ENCODE measurements around the gene FBLN1. TPM values are rescaled to one million over a fixed set of nuclear protein-coding genes. Genes with fewer than 3 reads are reported as not detected.

The FBLN1 gene
- polyA plus RNA-seq, 3 donors, result 0.03 to 0.17 TPM; not detected in 1

GRCh38 chr22:45528046-45528445 is 25.4 kb downstream of the FBLN1 start:
- no peak for TF ChIP-seq CTCF (IDR thresholded peaks at IDR 0.05)
- H2AFZ ChIP-seq (ENCODE audit: insufficient read depth, low read depth, low read length, poor library complexity, severe bottlenecking), result no peak overlapping the region
- Mint-ChIP-seq H3K4me3 (no peak overlapping the region), H3K27me3 (ENCODE audit: low read depth in 3 of 3) (peaks cover 3 to 5% (median 4%) of the 10 kb centered on the region in 3 donors), H3K36me3 (no peaks in the 10 kb centered on the region), H3K27ac (no peak overlapping the region), H3K9me3 (no peaks in the 10 kb centered on the region), H3K4me1 (no peaks in the 10 kb centered on the region)
- WGBS (ENCODE audit: insufficient coverage), result 100% methylated on average over 2 of the region's 9 CpGs
- H3K9ac ChIP-seq (ENCODE audit: insufficient read depth, low read length, poor library complexity, severe bottlenecking), result no peak overlapping the region
- DNase-seq, result no peak
- H3K4me1 ChIP-seq (ENCODE audit: control insufficient read depth in 1 of 2, insufficient read depth in 2 of 2, low read length in 2 of 2), result no peaks in the 10 kb centered on the region
- H4K20me1 ChIP-seq (ENCODE audit: insufficient read depth, low read length), result no peaks in the 10 kb centered on the region
- intact Hi-C loops (cut with micrococcal nuclease), result no loop called here
- H3K9me3 ChIP-seq (replicated peaks in 1 of 2; ENCODE audit: control insufficient read depth in 1 of 2, insufficient read depth in 1 of 2, low read length in 2 of 2), result no peaks in the 10 kb centered on the region
- no peaks in the 10 kb centered on the region for H3K36me3 ChIP-seq (replicated peaks in 1 of 2; ENCODE audit: control insufficient read depth in 1 of 2, insufficient read depth in 2 of 2, low read length in 2 of 2)
- H3K79me2 ChIP-seq (ENCODE audit: insufficient read depth, low read length), result no peaks in the 10 kb centered on the region
- no peaks in the 10 kb centered on the region for H3K27me3 ChIP-seq (ENCODE audit: control insufficient read depth in 2 of 2, insufficient read depth in 2 of 2, low read length in 2 of 2)
- H3K4me3 ChIP-seq (replicated peaks in 1 of 3; ENCODE audit: low read depth in 2 of 3, low read length in 3 of 3), result no peak overlapping the region
- no peak overlapping the region for H3K4me2 ChIP-seq (replicated peaks; ENCODE audit: extremely low read depth, low read length, poor library complexity, severe bottlenecking)
- no peak overlapping the region for H3K27ac ChIP-seq (ENCODE audit: low read depth in 1 of 2, low read length in 2 of 2)

- H3K27ac ChIP-seq (ENCODE audit: low read depth in 1 of 2, low read length in 2 of 2), result no peak overlapping the region
- no peak overlapping the region for H2AFZ ChIP-seq (ENCODE audit: insufficient read depth, low read depth, low read length, poor library complexity, severe bottlenecking)
- no peaks in the 10 kb centered on the region for H3K9me3 Mint-ChIP-seq
- no peaks in the 10 kb centered on the region for H3K79me2 ChIP-seq (ENCODE audit: insufficient read depth, low read length)
- H3K27me3 Mint-ChIP-seq (ENCODE audit: low read depth in 3 of 3), result peaks cover 2 to 5% (median 4%) of the 10 kb centered on the region in 3 donors
- H3K9me3 ChIP-seq (replicated peaks in 1 of 2; ENCODE audit: control insufficient read depth in 1 of 2, insufficient read depth in 1 of 2, low read length in 2 of 2), result no peaks in the 10 kb centered on the region
- no peak for TF ChIP-seq CTCF (IDR thresholded peaks at IDR 0.05)
- no peaks in the 10 kb centered on the region for H3K36me3 ChIP-seq (replicated peaks in 1 of 2; ENCODE audit: control insufficient read depth in 1 of 2, insufficient read depth in 2 of 2, low read length in 2 of 2)
- no peaks in the 10 kb centered on the region for H4K20me1 ChIP-seq (ENCODE audit: insufficient read depth, low read length)
- DNase-seq, result no peak
- no peaks in the 10 kb centered on the region for H3K36me3 Mint-ChIP-seq
- H3K4me3 Mint-ChIP-seq, result no peak overlapping the region
- intact Hi-C loops (cut with micrococcal nuclease), result no loop called here
- H3K4me1 Mint-ChIP-seq, result no peaks in the 10 kb centered on the region
- H3K4me2 ChIP-seq (replicated peaks; ENCODE audit: extremely low read depth, low read length, poor library complexity, severe bottlenecking), result no peak overlapping the region
- H3K27ac Mint-ChIP-seq, result no peak overlapping the region
- H3K4me3 ChIP-seq (replicated peaks in 1 of 3; ENCODE audit: low read depth in 2 of 3, low read length in 3 of 3), result no peak overlapping the region
- no peaks in the 10 kb centered on the region for H3K4me1 ChIP-seq (ENCODE audit: control insufficient read depth in 1 of 2, insufficient read depth in 2 of 2, low read length in 2 of 2)
- H3K27me3 ChIP-seq (ENCODE audit: control insufficient read depth in 2 of 2, insufficient read depth in 2 of 2, low read length in 2 of 2), result no peaks in the 10 kb centered on the region
- 86% methylated on average over 10 of the region's 11 CpGs for WGBS (ENCODE audit: insufficient coverage)
- H3K9ac ChIP-seq (ENCODE audit: insufficient read depth, low read length, poor library complexity, severe bottlenecking), result no peak overlapping the region
Measured at GRCh38 chr22:45529105-45529504, 26.4 kb downstream of the FBLN1 start.

Measured in CD14-positive monocyte (primary cell).